Measurements from ENCODE around the gene CNGA3.

DNA sequence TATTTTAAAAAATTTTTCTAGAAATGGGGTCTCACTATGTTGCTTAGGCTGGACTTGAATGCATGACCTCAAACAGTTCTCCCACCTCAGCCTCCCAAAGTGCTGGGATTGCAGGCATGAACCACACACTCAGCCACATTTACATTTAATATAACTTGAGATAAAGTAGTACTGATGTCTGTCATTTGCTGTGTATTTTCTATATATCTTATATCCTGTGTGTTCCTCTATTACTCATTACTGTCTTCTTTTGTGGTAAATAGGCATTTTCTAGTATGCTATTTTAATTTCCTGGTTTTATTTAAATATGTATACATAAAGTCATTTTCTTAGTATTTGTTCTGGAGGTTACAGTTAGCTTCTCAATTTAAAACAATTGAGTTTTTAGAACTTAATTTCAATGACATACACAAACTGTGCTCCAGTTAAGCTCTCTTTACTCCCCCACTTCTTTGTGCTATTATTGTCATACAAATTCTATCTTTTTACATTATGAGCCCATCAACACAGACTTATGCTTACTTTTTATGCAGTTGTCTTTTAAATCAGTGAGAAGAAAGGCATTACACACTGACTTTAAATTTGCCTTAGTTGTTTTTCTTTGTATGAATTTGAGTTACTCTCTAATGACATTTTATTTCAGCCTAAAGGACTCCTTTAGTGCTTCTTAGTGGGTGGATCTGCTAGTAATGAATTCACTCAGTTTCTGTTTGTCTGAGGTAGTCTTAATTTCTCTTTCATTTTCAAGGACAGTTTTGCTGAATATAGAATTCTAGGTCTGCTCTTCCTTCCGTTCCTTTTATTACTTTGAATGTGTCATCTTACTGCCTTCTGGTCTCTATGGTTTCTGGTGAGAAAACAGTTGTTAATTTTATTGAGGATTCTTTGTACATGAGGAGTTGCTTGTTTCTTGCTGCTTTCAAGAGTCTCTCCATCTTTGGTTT lies 92.2 kb downstream of the CNGA3 start:
- TF ChIP-seq POLR2A (IDR thresholded peaks at IDR 0.05; ENCODE audit: low read depth, low read length), result no peak
- TF ChIP-seq CTCF (IDR thresholded peaks at IDR 0.05; ENCODE audit: extremely low read depth in 1 of 2, insufficient read depth in 1 of 2, low read depth in 1 of 2, low read length in 2 of 2), result no peak
- TF ChIP-seq EZH2 (IDR thresholded peaks at IDR 0.05; ENCODE audit: borderline replicate concordance, low read depth, low read length, severe bottlenecking), result no peak
- no peak for TF ChIP-seq MYC (IDR thresholded peaks at IDR 0.05; ENCODE audit: low read depth, low read length)
- TF ChIP-seq JUN (IDR thresholded peaks at IDR 0.05; ENCODE audit: borderline replicate concordance, insufficient read depth, insufficient read length, low read depth), result no peak
- TF ChIP-seq, protein P1, sequence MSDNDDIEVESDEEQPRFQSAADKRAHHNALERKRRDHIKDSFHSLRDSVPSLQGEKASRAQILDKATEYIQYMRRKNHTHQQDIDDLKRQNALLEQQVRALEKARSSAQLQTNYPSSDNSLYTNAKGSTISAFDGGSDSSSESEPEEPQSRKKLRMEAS (IDR thresholded peaks at IDR 0.05; ENCODE audit: insufficient read depth, insufficient read length), result no peak
- TF ChIP-seq POLR2AphosphoS5 (IDR thresholded peaks at IDR 0.05; ENCODE audit: insufficient read depth, low read depth, low read length), result no peak
- no peak for TF ChIP-seq GATA2 (IDR thresholded peaks at IDR 0.05; ENCODE audit: insufficient read depth, insufficient read length, low read depth, low read length)
